HG03521 (cell line): ENCODE measurements around the gene KCNQ1.

Experiments
- ATAC-seq: cut with Tn5 transposase; IDR thresholded peaks from one replicate; pipeline ENCODE4 v1.9.1; 2021; ENCODE audit warnings: mild to moderate bottlenecking, moderate library complexity; ENCODE audit not compliant: unreplicated experiment

The KCNQ1 gene

DNA sequence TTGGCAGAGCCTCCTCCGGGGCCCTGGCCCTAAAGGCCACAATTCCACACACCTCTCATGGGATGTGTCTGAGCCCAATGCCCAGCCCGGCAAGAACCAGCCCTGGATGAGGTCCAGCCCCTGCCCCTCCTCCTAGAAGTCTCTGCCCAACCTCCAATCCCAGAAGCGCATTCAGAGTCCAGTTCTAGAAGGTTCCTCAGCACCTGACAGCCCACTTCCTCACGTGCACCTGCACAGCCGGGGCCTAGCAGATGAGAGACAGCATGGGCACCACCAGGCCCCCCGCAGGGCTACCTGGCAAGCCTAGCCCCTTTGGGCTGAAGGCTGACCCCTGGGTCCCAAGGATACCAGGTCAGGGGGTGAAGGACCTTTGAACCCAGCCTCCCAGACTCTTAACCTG is 452.2 kb downstream of the KCNQ1 start:
- ATAC-seq: no peak

DNA sequence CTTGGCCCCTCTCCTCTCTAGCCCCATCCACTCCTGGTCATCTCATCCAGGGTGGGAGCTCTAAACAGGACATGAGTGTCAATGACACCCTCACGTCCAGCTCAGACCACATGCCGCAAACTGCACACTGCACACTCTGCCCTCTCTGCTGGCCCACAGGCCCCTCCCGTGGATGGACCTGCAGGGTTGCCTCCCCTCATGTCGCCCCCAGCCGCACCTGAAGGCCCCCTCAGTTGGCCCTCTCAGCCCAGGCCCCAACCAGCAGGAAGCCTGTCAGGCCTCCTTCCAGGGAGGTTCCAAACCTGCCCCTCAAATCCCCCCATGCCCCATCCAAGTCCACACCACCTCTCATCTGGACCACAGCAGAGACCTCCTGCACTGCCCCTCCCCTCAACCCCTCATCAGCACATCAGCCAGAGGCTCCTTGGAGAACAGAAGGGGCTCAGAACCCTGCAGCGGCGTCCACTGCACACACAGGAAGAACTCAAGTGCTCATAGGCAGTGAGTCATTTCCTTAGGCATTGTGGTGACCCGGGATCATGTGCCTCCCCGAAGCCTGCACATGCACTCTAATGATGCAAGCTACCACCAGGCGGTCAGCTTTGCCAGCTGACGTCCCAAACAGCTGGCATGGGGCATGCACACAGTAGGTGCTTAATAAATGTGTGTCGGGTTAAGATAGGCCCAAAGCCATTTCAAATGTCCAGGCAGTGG is 453.7 kb downstream of the KCNQ1 start:
- ATAC-seq: no peak
